HepG2 (cell line): ENCODE data around the gene NCBP2L. TPM values are rescaled to one million over a fixed set of nuclear protein-coding genes. Genes with fewer than 3 reads are reported as not detected.
A peak's percentile ranks its signal among the peaks of the same experiment; 100 is the strongest.

Experiments used
- ATAC-seq: fragments of 200-7000 bp; cut with Tn5 transposase; 3 replicates; pipeline ENCODE4 v1.9.1; 2020; ENCODE audit warnings: mild to moderate bottlenecking, moderate library complexity
- BruUV-seq: library from RNA; stranded (reverse); fragments of 400-500 nt; replicated peaks from 2 replicates; lab custom pipeline; 2021; lab: Mats Ljungman, UMichigan
- CTCF ChIA-PET: fragments of 300-600 bp; formaldehyde crosslinking; extraction: SDS; loops from one replicate; lab custom pipeline; 2021; ENCODE audit warnings: low total read pairs, inconsistent platforms, low intra/inter-chr PET ratio; lab: Yijun Ruan, JAX
- POLR2A ChIA-PET: fragments of 350-600 bp; sonication (Branson Sonifier 250); formaldehyde crosslinking; loops from one replicate; lab custom pipeline; 2020; ENCODE audit warnings: antibody characterized with exemption, inconsistent platforms; lab: Yijun Ruan, JAX
- DNase-seq: peaks from one replicate; pipeline ENCODE4 v3.0.0-alpha.2; 2015; ENCODE audit warnings: low spot score
- FAIRE-seq: peaks from 3 replicates; lab custom pipeline; 2011; peaks lifted over from hg19 to GRCh38; lab: Jason Lieb, UNC
- H2AFZ ChIP-seq: one replicate; pipeline ENCODE4 v1.6.1; 2011; ENCODE audit warnings: low read length, inconsistent platforms
- H3K27ac ChIP-seq: fragments of 300-600 bp; 3 replicates; pipeline ENCODE4 v1.8.0; 2011; ENCODE audit warnings: mixed run types, mild to moderate bottlenecking, mixed read lengths, low read length, inconsistent platforms; ENCODE audit not compliant: insufficient read depth; ENCODE audit errors: extremely low read length
- H3K27me3 ChIP-seq, 2 experiments: fragments of 200-600 bp in 1 of 2; 2 replicates in 1 of 2; 3 replicates in 1 of 2; pipeline versions ENCODE4 v1.6.0 to v1.8.0; 2011; ENCODE audit warnings: low read length in 2 of 2, mild to moderate bottlenecking in 2 of 2, moderate library complexity in 2 of 2, inconsistent platforms in 1 of 2; ENCODE audit not compliant: insufficient read depth in 2 of 2, control insufficient read depth in 1 of 2
- H3K36me3 ChIP-seq, 2 experiments: fragments of 200-600 bp in 1 of 2; replicated peaks in 1 of 2; 2 replicates in 1 of 2; 3 replicates in 1 of 2; pipeline versions ENCODE4 v1.5.1 to v1.8.0; 2011; ENCODE audit warnings: low read length in 2 of 2, inconsistent platforms in 1 of 2; ENCODE audit not compliant: insufficient read depth in 2 of 2, control insufficient read depth in 1 of 2
- H3K4me1 ChIP-seq: 2 replicates; pipeline ENCODE4 v1.5.1; 2012; ENCODE audit warnings: low read length, inconsistent platforms; ENCODE audit not compliant: insufficient read depth
- H3K4me2 ChIP-seq: 2 replicates; pipeline ENCODE4 v1.6.0; 2011; ENCODE audit warnings: low read depth, low read length, inconsistent platforms
- H3K4me3 ChIP-seq, 3 experiments: fragments of 200-600 bp in 1 of 3; sonication (generic), shearing (Covaris generic) in 1 of 3; replicated peaks in 1 of 3; 2 replicates each; pipeline ENCODE4 v1.5.1; 2011 to 2016; ENCODE audit warnings: low read length in 3 of 3, inconsistent platforms in 2 of 3, low read depth in 2 of 3, mild to moderate bottlenecking in 2 of 3, control low read depth in 1 of 3, mixed read lengths in 1 of 3; ENCODE audit not compliant: insufficient read depth in 1 of 3
- H3K79me2 ChIP-seq: one replicate; pipeline ENCODE4 v1.6.1; 2011; ENCODE audit warnings: low read length, inconsistent platforms; ENCODE audit not compliant: insufficient read depth
- H3K9ac ChIP-seq: 2 replicates; pipeline ENCODE4 v1.6.0; 2011; ENCODE audit warnings: mild to moderate bottlenecking, low read depth, low read length, inconsistent platforms; ENCODE audit not compliant: insufficient read depth
- H3K9me3 ChIP-seq: 2 replicates; pipeline ENCODE4 v1.5.1; 2012; ENCODE audit warnings: mild to moderate bottlenecking, low read length
- H4K20me1 ChIP-seq: 2 replicates; pipeline ENCODE4 v1.6.0; 2011; ENCODE audit warnings: inconsistent platforms, mild to moderate bottlenecking, low read length, moderate library complexity; ENCODE audit not compliant: insufficient read depth
- ADNP ChIP-seq: sonication (generic); formaldehyde crosslinking; IDR thresholded peaks from 2 replicates; pipeline ENCODE4 v1.4.0; 2020; ENCODE audit warnings: missing genetic modification reagents
- HNF1B ChIP-seq: sonication (generic); formaldehyde crosslinking; IDR thresholded peaks from 2 replicates; pipeline ENCODE4 v1.5.1; 2020; ENCODE audit warnings: mild to moderate bottlenecking, moderate library complexity, missing genetic modification reagents
- HNRNPLL ChIP-seq: fragments of 200-400 bp; formaldehyde crosslinking; IDR thresholded peaks from 2 replicates; pipeline ENCODE4 v1.6.1; 2017; ENCODE audit warnings: mild to moderate bottlenecking, low read depth, low read length; ENCODE audit not compliant: poor library complexity, severe bottlenecking
- MAFK ChIP-seq, 2 experiments: IDR thresholded peaks in 1 of 2; conservative IDR thresholded peaks in 1 of 2; 2 replicates each; pipeline ENCODE4 v1.6.1; 2011; ENCODE audit warnings: improper control_type of control experiment in 2 of 2, low read length in 2 of 2
- NFIC ChIP-seq: IDR thresholded peaks from 2 replicates; pipeline ENCODE4 v1.6.1; 2012; ENCODE audit warnings: mild to moderate bottlenecking, low read length, inconsistent platforms
- POLR2AphosphoS5 ChIP-seq: IDR thresholded peaks from 2 replicates; pipeline ENCODE4 v1.6.1; 2012; ENCODE audit warnings: low read depth, low read length
- REL ChIP-seq: sonication (generic); formaldehyde crosslinking; conservative IDR thresholded peaks from 2 replicates; pipeline ENCODE4 v1.8.0; 2022; ENCODE audit warnings: mild to moderate bottlenecking, missing genetic modification reagents, moderate library complexity
- ZFAT ChIP-seq: sonication (generic); formaldehyde crosslinking; conservative IDR thresholded peaks from 2 replicates; pipeline ENCODE4 v1.8.1; 2023; ENCODE audit warnings: missing genetic modification reagents, inconsistent platforms
- ZNF552 ChIP-seq: sonication (generic); formaldehyde crosslinking; IDR thresholded peaks from 2 replicates; pipeline ENCODE4 v1.9.0; 2022; ENCODE audit warnings: missing genetic modification reagents, mild to moderate bottlenecking, borderline replicate concordance
- ZNF746 ChIP-seq: sonication (generic); formaldehyde crosslinking; IDR thresholded peaks from 2 replicates; pipeline ENCODE4 v1.8.0; 2022; ENCODE audit warnings: mild to moderate bottlenecking, missing genetic modification reagents
- ZNF781 ChIP-seq: sonication (generic); formaldehyde crosslinking; IDR thresholded peaks from 2 replicates; pipeline ENCODE4 v1.5.1; 2020; ENCODE audit warnings: borderline replicate concordance, mild to moderate bottlenecking, missing genetic modification reagents; ENCODE audit errors: not compliant biosample characterization
- ZNF879 ChIP-seq: sonication (generic); formaldehyde crosslinking; IDR thresholded peaks from 2 replicates; pipeline ENCODE4 v1.8.1; 2023; ENCODE audit warnings: missing genetic modification reagents
- WGBS: methylation state at CpG from one replicate; pipeline ENCODE4 v1.1.6; 2017; ENCODE audit warnings: low lambda C conversion rate; 5-methylcytosine and 5-hydroxymethylcytosine counted together
- in situ Hi-C: cut with HindIII; loops from 2 replicates; pipeline ENCODE4 v1.10.0; 2017; ENCODE audit warnings: low pct_unique_long_range_greater_than_20kb; ENCODE audit not compliant: extremely low pct_ligation_motif_present
- intact Hi-C: fragments of 100-400 bp; cut with micrococcal nuclease; formaldehyde crosslinking; loops from one replicate; pipeline ENCODE4 v1.10.0; 2022; ENCODE audit not compliant: unreplicated experiment
- polyA plus RNA-seq, 8 experiments: library from polyadenylated mRNA; depleted of rRNA in 3 of 8; stranded (reverse) in 7 of 8; unstranded in 1 of 8; fragments of >200 nt; fragmentation: Illumina TruSeq in 4 of 8; extraction: Trizol in 4 of 8; gene quantifications; 2 replicates each; pipeline versions ENCODE4 v1.2.1 to v1.2.3, GENCODE V29; 2011 to 2016; ENCODE audit warnings: low read depth in 4 of 8, missing spikeins in 1 of 8, mixed read lengths in 1 of 8; ENCODE audit not compliant: insufficient read depth in 1 of 8
- total RNA-seq, 5 experiments: library from RNA; depleted of rRNA; stranded (reverse); fragments of >200 nt; fragmentation: Illumina TruSeq; extraction: Trizol; gene quantifications; 2 replicates each; pipeline ENCODE4 v1.2.3, GENCODE V29; 2016; ENCODE audit warnings: low read depth in 1 of 5

Gene NCBP2L
- total and polyA plus RNA-seq, 2 of the 13 experiments (the other 11 are each of a cell fraction or from before 2014, with no cell fraction given) = not detected

GRCh38 chrX:107775734-107776511 lies 1.6 kb upstream of the NCBP2L start, which contains the start of gene TSC22D3:
Gene TSC22D3, minus strand, starts transcription at chrX:107775787. Its CDS starts 368 bp downstream, at chrX:107775419.
- ATAC-seq = peak; percentile 95
- intact Hi-C loops = no loop called here
- FAIRE-seq = no peak
- H3K27ac ChIP-seq = no peak within 1 kb of the TSS
- H3K27me3 ChIP-seq = peaks cover 6 to 29% of the 10 kb centered on the region in 2 experiments
- H3K4me2 ChIP-seq = peak within 1 kb of the TSS; percentile 63
- in situ Hi-C loops = loop anchor here (5.0 kb wide), 1 partner anchor 114 kb away; no protein-coding TSS in a partner anchor
- no peak within 1 kb of the TSS for H3K9ac ChIP-seq
- peak; percentile 4 for DNase-seq
- CTCF ChIA-PET = interaction anchor here (1.6 kb wide), 1 partner anchor 116 kb away, joined by 8 read pairs; no protein-coding TSS in a partner anchor
- POLR2A ChIA-PET = no interaction called here
- no CpG with 5 or more reads among the region's 59 CpGs for WGBS
- no TSS peak for BruUV-seq
- 0 out of 2 replicates have a peak, but pooled peaks cover 6% of the 10 kb centered on the region for H3K4me1 ChIP-seq
- no peaks in the 10 kb centered on the region for H3K9me3 ChIP-seq
- TF ChIP-seq POLR2AphosphoS5 (no peak), HNRNPLL (peak; percentile 99), ZNF552 (CRISPR knock-in tag) (no peak), ZNF781 (no peak), REL (CRISPR knock-in tag) (no peak), ZNF746 (CRISPR knock-in tag) (peak; percentile 35; the same call in 1 of the 2 replicates), NFIC (no peak), ADNP (CRISPR knock-in tag) (no peak), ZNF879 (CRISPR knock-in tag) (no peak), MAFK (conservative IDR thresholded peaks at IDR 0.05 in 1 of 2, IDR thresholded peaks at IDR 0.05 in 1 of 2; ENCODE audit: low read length in 2 of 2) (no peak), ZFAT (CRISPR knock-in tag) (no peak), HNF1B (CRISPR knock-in tag) (no peak)
- H2AFZ ChIP-seq = no peak within 1 kb of the TSS
- H3K79me2 ChIP-seq = no peaks in the 10 kb centered on the region
- H3K36me3 ChIP-seq = no peaks in the 10 kb centered on the region
- no peaks in the 10 kb centered on the region for H4K20me1 ChIP-seq
- H3K4me3 ChIP-seq = peak within 1 kb of the TSS; percentile 9 to 52 (median 21); a peak in 3 of 6 replicates
